Measurements from ENCODE around the gene FGF2.

Gene FGF2

GRCh38 chr4:122894827-122895226 is 68.2 kb downstream of the FGF2 start:
- no peak for DNase-seq (ENCODE audit: low read depth in 2 of 2)

GRCh38 chr4:122895336-122895995 is 68.8 kb downstream of the FGF2 start:
- DNase-seq (ENCODE audit: low read depth in 2 of 2), result no peak

GRCh38 chr4:122896270-122896669 is 69.6 kb downstream of the FGF2 start:
- DNase-seq (ENCODE audit: low read depth in 2 of 2), result no peak

GRCh38 chr4:122898370-122899150 is 71.9 kb downstream of the FGF2 start:
- no peak for DNase-seq (ENCODE audit: low read depth in 2 of 2)

GRCh38 chr4:122899682-122900081 is 73.1 kb downstream of the FGF2 start:
- DNase-seq (ENCODE audit: low read depth in 2 of 2), result no peak

GRCh38 chr4:122900314-122900713 is 73.7 kb downstream of the FGF2 start:
- no peak for DNase-seq (ENCODE audit: low read depth in 2 of 2)

- DNase-seq (ENCODE audit: low read depth in 2 of 2), result no peak
These were observed 74.8 kb downstream of the FGF2 start for GRCh38 chr4:122901247-122902010.

GRCh38 chr4:122903766-122904288 is 77.2 kb downstream of the FGF2 start:
- DNase-seq (ENCODE audit: low read depth in 2 of 2), result no peak

GRCh38 chr4:122906859-122907305 is 80.3 kb downstream of the FGF2 start:
- DNase-seq (ENCODE audit: low read depth in 2 of 2), result no peak

- no peak for DNase-seq (ENCODE audit: low read depth in 2 of 2)
These were observed 81.6 kb downstream of the FGF2 start for GRCh38 chr4:122908223-122908622.

GRCh38 chr4:122909683-122910082 is 83.1 kb downstream of the FGF2 start:
- no peak for DNase-seq (ENCODE audit: low read depth in 2 of 2)

- no peak for DNase-seq (ENCODE audit: low read depth in 2 of 2)
These were observed 85.0 kb downstream of the FGF2 start for GRCh38 chr4:122911588-122911987.

GRCh38 chr4:122912810-122913575 is 86.4 kb downstream of the FGF2 start:
- DNase-seq (ENCODE audit: low read depth in 2 of 2), result no peak

- DNase-seq (ENCODE audit: low read depth in 2 of 2), result no peak
These were observed 87.8 kb downstream of the FGF2 start for GRCh38 chr4:122914292-122914904.

GRCh38 chr4:122914938-122915337 is 88.3 kb downstream of the FGF2 start:
- DNase-seq (ENCODE audit: low read depth in 2 of 2), result no peak

- DNase-seq (ENCODE audit: low read depth in 2 of 2), result no peak
These were observed 91.1 kb downstream of the FGF2 start for GRCh38 chr4:122917731-122918130.

GRCh38 chr4:122920473-122920872 is 93.8 kb downstream of the FGF2 start:
- DNase-seq (ENCODE audit: low read depth in 2 of 2), result no peak

- no peak for DNase-seq (ENCODE audit: low read depth in 2 of 2)
These were observed 94.7 kb downstream of the FGF2 start for GRCh38 chr4:122921300-122921699.

- DNase-seq (ENCODE audit: low read depth in 2 of 2), result peak; percentile 4 to 6
These were observed 95.6 kb downstream of the FGF2 start, which contains the start of gene NUDT6 for GRCh38 chr4:122921971-122922876. Gene NUDT6 (minus strand): TSS chr4:122922597. CDS start chr4:122922572, 25 bp downstream.
